ENCODE data around the gene TMIGD1.

TMIGD1 gene

GRCh38 chr17:30323895-30324319 is 9.9 kb downstream of the TMIGD1 start:
- DNase-seq: peak; percentile 79

- DNase-seq: no peak
These were observed 10.5 kb downstream of the TMIGD1 start for GRCh38 chr17:30323262-30323894.

GRCh38 chr17:30321314-30321713 is 12.5 kb downstream of the TMIGD1 start:
- DNase-seq: no peak

- no peak for DNase-seq
These were observed 15.7 kb downstream of the TMIGD1 start for GRCh38 chr17:30318155-30318554.

- peak; percentile 31 for DNase-seq
These were observed 17.1 kb downstream of the TMIGD1 start for GRCh38 chr17:30316736-30317135.

- no peak for DNase-seq
These were observed 18.8 kb downstream of the TMIGD1 start for GRCh38 chr17:30315106-30315505.

GRCh38 chr17:30314474-30314873 is 19.4 kb downstream of the TMIGD1 start:
- no peak for DNase-seq

- DNase-seq: no peak
These were observed 21.6 kb downstream of the TMIGD1 start for GRCh38 chr17:30312226-30312625.

- no peak for DNase-seq
These were observed 23.3 kb downstream of the TMIGD1 start for GRCh38 chr17:30310562-30310961.

- no peak for DNase-seq
These were observed 24.3 kb downstream of the TMIGD1 start for GRCh38 chr17:30309591-30309990.

- no peak for DNase-seq
These were observed 25.5 kb downstream of the TMIGD1 start for GRCh38 chr17:30308406-30308805.

GRCh38 chr17:30304778-30305177 is 29.1 kb downstream of the TMIGD1 start:
- no peak for DNase-seq

GRCh38 chr17:30302241-30302640 is 31.6 kb downstream of the TMIGD1 start:
- no peak for DNase-seq

- DNase-seq: peak; percentile 51
These were observed 33.0 kb downstream of the TMIGD1 start for GRCh38 chr17:30300818-30301217.

- no peak for DNase-seq
These were observed 34.9 kb downstream of the TMIGD1 start for GRCh38 chr17:30299000-30299399.

GRCh38 chr17:30297715-30298114 is 36.1 kb downstream of the TMIGD1 start:
- no peak for DNase-seq

- DNase-seq: peak; percentile 58
These were observed 37.3 kb downstream of the TMIGD1 start for GRCh38 chr17:30296499-30297080.

GRCh38 chr17:30292286-30292858 is 41.5 kb downstream of the TMIGD1 start:
- DNase-seq: peak; percentile 28

GRCh38 chr17:30291543-30292285 is 42.1 kb downstream of the TMIGD1 start, which contains the start of gene BLMH:
Gene BLMH, minus strand, starts transcription at chr17:30291944. Its CDS starts 125 bp downstream, at chr17:30291819.
- DNase-seq: peak; percentile 37

- no peak for DNase-seq
These were observed 42.9 kb downstream of the TMIGD1 start for GRCh38 chr17:30290696-30291542.

GRCh38 chr17:30290077-30290476 is 43.8 kb downstream of the TMIGD1 start:
- no peak for DNase-seq

GRCh38 chr17:30279156-30279555 is 54.7 kb downstream of the TMIGD1 start:
- DNase-seq: no peak

GRCh38 chr17:30278032-30278431 is 55.8 kb downstream of the TMIGD1 start:
- peak; percentile 19 for DNase-seq

Measured in MV-4-11 (cell line).